Left lung (tissue), 10 donors: Measurements from ENCODE around the gene RAMP3. TPM values are rescaled to one million over a fixed set of nuclear protein-coding genes. Genes with fewer than 3 reads are reported as not detected.
"Not testable (repeated sequence)": the region's sequence is repeated elsewhere in the genome, so short reads cannot be mapped to it uniquely, and the experiment has no call there.

Experiments used
- ATAC-seq: fragments of 200-7000 bp; cut with Tn5 transposase; one replicate; pipeline ENCODE4 v1.9.1; 2020; ENCODE audit warnings: moderate library complexity
- DNase-seq, 4 donors: peaks; one replicate each; pipeline ENCODE4 v3.0.0-alpha.2; 2013 to 2020
- H3K27ac ChIP-seq, 2 donors: fragments of 200-600 bp; sonication (generic) in 1 of 2; one replicate each; pipeline versions ENCODE4 v1.5.0 to v1.8.0; 2020 to 2021
- H3K27me3 ChIP-seq, 2 donors: fragments of 200-600 bp; sonication (generic) in 1 of 2; one replicate each; pipeline versions ENCODE4 v1.5.0 to v1.8.0; 2020 to 2021
- H3K36me3 ChIP-seq, 2 donors: fragments of 200-600 bp; sonication (generic) in 1 of 2; one replicate each; pipeline versions ENCODE4 v1.5.0 to v1.8.0; 2020 to 2021
- H3K4me1 ChIP-seq, 2 donors: fragments of 200-600 bp; one replicate each; pipeline ENCODE4 v1.8.0; 2021
- H3K4me3 ChIP-seq, 2 donors: fragments of 200-600 bp; sonication (generic) in 1 of 2; one replicate each; pipeline versions ENCODE4 v1.5.0 to v1.8.0; 2020 to 2021; ENCODE audit warnings: mild to moderate bottlenecking in 1 of 2
- H3K9me3 ChIP-seq, 2 donors: fragments of 200-600 bp; sonication (generic) in 1 of 2; one replicate each; pipeline versions ENCODE4 v1.5.0 to v1.8.0; 2020 to 2021
- CTCF ChIP-seq, 2 donors: fragments of 200-600 bp; sonication (generic) in 1 of 2; IDR thresholded peaks; one replicate each; pipeline versions ENCODE4 v1.5.0 to v1.8.0; 2021; ENCODE audit warnings: antibody characterized with exemption in 2 of 2
- intact Hi-C, 2 donors: fragments of 100-400 bp; cut with DNase I; formaldehyde crosslinking; loops; one replicate each; pipeline versions ENCODE4 v1.11.2 to v1.14.2; 2022
- polyA plus RNA-seq, 6 donors: library from polyadenylated mRNA; unstranded; fragments of 120-200 nt; gene quantifications; one replicate each; pipeline ENCODE4 v1.2.1, GENCODE V29; 2013; ENCODE audit not compliant: insufficient read length in 6 of 6
- total RNA-seq, 2 donors: library from RNA; stranded (reverse); fragmentation: NEBNext Ultra II Directional; extraction: Animal tissue kit (Norgen Biotek cat#: 25700); gene quantifications; one replicate each; pipeline ENCODE4 v1.2.1, GENCODE V29; 2021
- donor health status: DM: no; HTN: yes; CAD: no.
- donor health status: DM: no; HTN: no; CAD: no.

The RAMP3 gene
- total and polyA plus RNA-seq, 8 donors, result 12.5 to 89.9 (median 23.2) TPM

- H3K9me3 ChIP-seq, result no peaks in the 10 kb centered on the region
- H3K27me3 ChIP-seq, result no peaks in the 10 kb centered on the region
- no peak for TF ChIP-seq CTCF (IDR thresholded peaks at IDR 0.05)
- DNase-seq (no peak), ATAC-seq (no peak)
- H3K27ac ChIP-seq, result peak overlapping the region; percentile 97 to 98
- intact Hi-C loops, result no loop called here
- H3K4me1 ChIP-seq, result peaks cover 15 to 39% of the 10 kb centered on the region in 2 donors
- H3K36me3 ChIP-seq, result peaks cover 0 to 17% of the 10 kb centered on the region in 2 donors
- peak overlapping the region in 1 of 2 donors; percentile 64 for H3K4me3 ChIP-seq
Observed at GRCh38 chr7:45112648-45113047, 44.9 kb upstream of the RAMP3 start.

- H3K4me3 ChIP-seq, H3K27ac ChIP-seq, H3K36me3 ChIP-seq, H3K27me3 ChIP-seq, ATAC-seq, DNase-seq, intact Hi-C loops, H3K9me3 ChIP-seq: not testable (repeated sequence)
- H3K4me1 ChIP-seq, result peaks cover 8 to 23% of the 10 kb centered on the region in 2 donors
Observed at GRCh38 chr7:45114257-45114656, 43.3 kb upstream of the RAMP3 start.

GRCh38 chr7:45114926-45115325 lies 42.7 kb upstream of the RAMP3 start:
- Histone ChIP-seq H3K27me3 (no peaks in the 10 kb centered on the region), H3K27ac (no peak overlapping the region), H3K36me3 (no peaks in the 10 kb centered on the region), H3K4me1 (peaks cover 6 to 16% of the 10 kb centered on the region in 2 donors), H3K9me3 (no peaks in the 10 kb centered on the region), H3K4me3 (no peak overlapping the region)
- no peak for ATAC-seq
- DNase-seq, result no peak
- no peak for TF ChIP-seq CTCF (IDR thresholded peaks at IDR 0.05)
- intact Hi-C loops, result no loop called here

GRCh38 chr7:45116048-45116447 lies 41.5 kb upstream of the RAMP3 start:
- DNase-seq (peak in 1 of 4 donors; percentile 11), ATAC-seq (peak; percentile 4)
- intact Hi-C loops, result no loop called here
- Histone ChIP-seq H3K4me1 (peaks cover 0 to 5% of the 10 kb centered on the region in 2 donors), H3K27me3 (no peaks in the 10 kb centered on the region), H3K9me3 (no peaks in the 10 kb centered on the region), H3K36me3 (no peaks in the 10 kb centered on the region), H3K27ac (no peak overlapping the region), H3K4me3 (no peak overlapping the region)
- no peak for TF ChIP-seq CTCF (IDR thresholded peaks at IDR 0.05)

- ATAC-seq, result no peak
- no peak for TF ChIP-seq CTCF (IDR thresholded peaks at IDR 0.05)
- H3K9me3 ChIP-seq, result no peaks in the 10 kb centered on the region
- no peaks in the 10 kb centered on the region for H3K27me3 ChIP-seq
- intact Hi-C loops, result no loop called here
- no peaks in the 10 kb centered on the region for H3K36me3 ChIP-seq
- no peak for DNase-seq
- H3K27ac ChIP-seq, result no peak overlapping the region
- H3K4me1 ChIP-seq, result no peaks in the 10 kb centered on the region
- H3K4me3 ChIP-seq, result no peak overlapping the region
Observed at GRCh38 chr7:45117582-45117981, 40.0 kb upstream of the RAMP3 start.

GRCh38 chr7:45118292-45118691 lies 39.3 kb upstream of the RAMP3 start:
- Histone ChIP-seq H3K4me1 (no peaks in the 10 kb centered on the region), H3K9me3 (no peaks in the 10 kb centered on the region), H3K27ac (no peak overlapping the region), H3K4me3 (no peak overlapping the region), H3K36me3 (no peaks in the 10 kb centered on the region), H3K27me3 (no peaks in the 10 kb centered on the region)
- ATAC-seq, result no peak
- intact Hi-C loops, result no loop called here
- DNase-seq, result no peak
- TF ChIP-seq CTCF (IDR thresholded peaks at IDR 0.05), result no peak
